Activated naive CD4-positive, alpha-beta T cell (primary cell): ENCODE data around the gene GRPEL2.
A peak's percentile ranks its signal among the peaks of the same experiment; 100 is the strongest.

Experiments used
- DNase-seq, 4 experiments: peaks; one replicate each; lab custom pipeline; 2025; lab: John Stamatoyannopoulos, UW

GRPEL2 gene

GRCh38 chr5:149357370-149358293 is 12.3 kb downstream of the GRPEL2 start, which contains the start of gene PCYOX1L:
PCYOX1L (plus strand) TSS chr5:149358046; CDS start chr5:149358069, 23 bp downstream.
- peak; percentile 81 to 97 (median 90) for DNase-seq

DNA sequence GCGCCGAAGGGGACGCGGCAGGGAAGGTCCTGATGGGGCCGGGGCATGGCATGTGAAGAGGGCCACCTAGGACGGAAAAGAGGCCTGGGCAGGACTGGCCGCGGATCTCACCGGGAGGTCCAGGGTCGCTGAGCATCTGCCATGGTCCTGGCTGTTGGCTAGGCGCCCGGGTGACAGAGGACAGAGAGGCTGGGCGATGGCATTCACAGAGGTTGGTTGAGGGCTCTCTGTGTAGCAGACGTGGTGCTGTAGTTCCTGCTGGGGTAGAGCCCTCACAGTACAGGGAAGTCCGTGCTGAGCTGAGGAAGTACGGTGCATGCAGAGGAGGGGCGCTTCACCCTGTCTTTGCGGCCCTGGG is 13.0 kb downstream of the GRPEL2 start:
- DNase-seq: peak in 1 of 4 experiments; percentile 27

DNA sequence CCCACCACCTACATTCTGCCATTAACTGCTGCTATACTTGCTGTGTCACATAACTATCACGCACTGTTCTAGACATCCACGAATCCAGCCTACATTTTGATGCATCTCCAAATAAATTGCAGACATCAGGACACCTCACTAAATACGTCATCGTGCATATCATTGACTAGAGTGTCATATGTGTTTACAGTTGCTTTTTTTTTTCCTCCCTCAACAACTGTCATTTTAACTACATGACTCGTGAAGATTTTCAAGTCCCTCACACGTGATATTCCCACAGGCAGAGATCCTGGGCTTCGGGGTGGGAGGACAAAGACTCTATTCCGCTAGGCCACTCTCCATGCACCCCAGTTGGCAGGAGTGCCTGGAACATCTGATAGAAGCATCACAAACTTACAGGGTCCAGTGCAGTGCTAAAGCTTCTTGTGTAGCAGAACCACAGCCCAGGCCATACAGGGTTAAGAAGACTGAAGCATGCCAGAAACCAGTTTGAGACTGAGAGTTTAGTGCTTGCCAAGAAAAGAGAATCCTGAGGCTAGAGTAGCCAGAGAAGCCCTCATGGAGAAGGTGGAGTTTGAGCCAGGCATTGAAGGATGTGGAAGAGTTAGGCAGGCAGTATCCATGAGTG is 13.7 kb downstream of the GRPEL2 start:
- no peak for DNase-seq

- no peak for DNase-seq
These were observed 15.0 kb downstream of the GRPEL2 start for GRCh38 chr5:149360272-149360671.

GRCh38 chr5:149362541-149362940 is 17.2 kb downstream of the GRPEL2 start:
- no peak for DNase-seq

GRCh38 chr5:149363358-149363757 is 18.1 kb downstream of the GRPEL2 start:
- no peak for DNase-seq

DNA sequence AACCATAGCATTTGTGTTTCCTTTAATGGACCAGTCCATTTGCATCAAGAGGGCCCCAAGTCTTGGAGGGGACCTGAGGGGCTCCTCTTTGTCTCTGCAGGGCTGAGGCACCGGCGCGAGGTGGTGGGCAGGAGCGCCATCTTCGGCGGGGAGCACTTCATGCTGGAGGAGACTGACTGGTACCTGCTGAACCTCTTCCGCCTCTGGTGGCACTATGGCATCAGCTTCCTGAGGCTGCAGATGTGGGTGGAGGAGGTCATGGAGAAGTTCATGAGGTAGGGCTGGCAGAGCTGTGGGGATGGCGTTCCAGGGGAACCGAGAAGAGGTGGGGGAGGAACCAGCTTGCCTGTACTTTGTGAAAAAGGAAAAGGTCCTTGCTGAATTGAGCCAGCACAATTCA is 18.6 kb downstream of the GRPEL2 start:
- DNase-seq: no peak

- no peak for DNase-seq
These were observed 19.4 kb downstream of the GRPEL2 start for GRCh38 chr5:149364719-149365118.

- DNase-seq: no peak
These were observed 20.1 kb downstream of the GRPEL2 start for GRCh38 chr5:149365418-149365817.

DNA sequence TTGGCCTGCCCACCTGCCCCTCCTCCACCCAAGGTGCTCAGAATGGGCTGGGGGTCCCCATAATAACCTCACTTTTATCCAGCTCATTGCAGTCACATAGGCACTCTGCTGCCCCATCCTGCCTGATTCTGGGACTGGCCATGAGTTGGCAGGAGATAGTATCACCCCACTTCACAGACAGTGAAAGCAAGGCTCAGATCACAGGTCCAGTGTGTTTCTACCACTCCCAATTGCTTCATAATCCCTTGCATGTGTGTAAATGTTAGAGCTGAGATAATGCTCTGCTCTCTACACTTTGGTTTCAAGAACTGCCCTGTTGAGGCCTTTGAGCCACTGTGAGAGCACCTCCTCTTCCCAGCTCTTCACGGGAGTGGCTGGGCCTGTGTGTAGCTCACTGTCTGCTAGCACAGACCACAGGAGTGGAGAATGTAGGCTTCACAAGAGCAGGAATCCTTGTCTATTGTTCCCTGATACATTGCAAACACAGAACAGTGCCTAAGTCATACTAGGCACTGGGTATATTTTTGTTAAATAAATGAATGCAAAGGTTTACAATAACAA is 20.9 kb downstream of the GRPEL2 start:
- no peak for DNase-seq

- peak in 3 of 4 experiments; percentile 8 to 28 (median 26) for DNase-seq
These were observed 22.1 kb downstream of the GRPEL2 start for GRCh38 chr5:149367249-149367971.

DNA sequence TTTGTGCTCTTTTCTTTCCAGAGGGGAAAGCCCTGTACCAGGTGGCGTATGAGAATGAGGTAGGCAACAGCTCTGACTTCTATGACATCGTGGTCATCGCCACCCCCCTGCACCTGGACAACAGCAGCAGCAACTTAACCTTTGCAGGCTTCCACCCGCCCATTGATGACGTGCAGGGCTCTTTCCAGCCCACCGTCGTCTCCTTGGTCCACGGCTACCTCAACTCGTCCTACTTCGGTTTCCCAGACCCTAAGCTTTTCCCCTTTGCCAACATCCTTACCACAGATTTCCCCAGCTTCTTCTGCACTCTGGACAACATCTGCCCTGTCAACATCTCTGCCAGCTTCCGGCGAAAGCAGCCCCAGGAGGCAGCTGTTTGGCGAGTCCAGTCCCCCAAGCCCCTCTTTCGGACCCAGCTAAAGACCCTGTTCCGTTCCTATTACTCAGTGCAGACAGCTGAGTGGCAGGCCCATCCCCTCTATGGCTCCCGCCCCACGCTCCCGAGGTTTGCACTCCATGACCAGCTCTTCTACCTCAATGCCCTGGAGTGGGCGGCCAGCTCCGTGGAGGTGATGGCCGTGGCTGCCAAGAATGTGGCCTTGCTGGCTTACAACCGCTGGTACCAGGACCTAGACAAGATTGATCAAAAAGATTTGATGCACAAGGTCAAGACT is 22.8 kb downstream of the GRPEL2 start:
- no peak for DNase-seq

DNA sequence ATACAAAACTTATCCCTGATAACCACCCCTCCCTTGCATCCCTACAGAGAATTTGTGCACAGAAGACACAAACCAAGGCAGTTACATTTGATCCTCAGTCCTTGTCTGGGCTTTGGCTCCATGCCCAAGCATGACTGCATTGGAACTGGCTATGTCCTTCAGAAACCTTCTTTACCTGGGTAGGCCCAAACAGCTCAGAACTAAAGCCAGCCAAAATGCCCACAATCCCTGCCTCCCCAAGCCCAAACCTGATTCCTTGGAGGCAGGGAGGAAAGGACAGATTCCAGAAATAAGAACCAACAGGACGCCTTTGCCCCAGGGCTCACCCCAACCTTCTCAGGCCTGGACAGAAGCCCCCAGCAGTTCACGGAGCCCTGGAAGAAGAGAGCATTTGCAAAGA is 25.6 kb downstream of the GRPEL2 start:
- no peak for DNase-seq

GRCh38 chr5:149371296-149371962 is 26.1 kb downstream of the GRPEL2 start:
- peak; percentile 21 to 52 (median 34) for DNase-seq

GRCh38 chr5:149372076-149372795 is 26.9 kb downstream of the GRPEL2 start:
- DNase-seq: no peak

- DNase-seq: no peak
These were observed 27.6 kb downstream of the GRPEL2 start for GRCh38 chr5:149372932-149373331.

GRCh38 chr5:149374303-149374702 is 29.0 kb downstream of the GRPEL2 start:
- DNase-seq: no peak

DNA sequence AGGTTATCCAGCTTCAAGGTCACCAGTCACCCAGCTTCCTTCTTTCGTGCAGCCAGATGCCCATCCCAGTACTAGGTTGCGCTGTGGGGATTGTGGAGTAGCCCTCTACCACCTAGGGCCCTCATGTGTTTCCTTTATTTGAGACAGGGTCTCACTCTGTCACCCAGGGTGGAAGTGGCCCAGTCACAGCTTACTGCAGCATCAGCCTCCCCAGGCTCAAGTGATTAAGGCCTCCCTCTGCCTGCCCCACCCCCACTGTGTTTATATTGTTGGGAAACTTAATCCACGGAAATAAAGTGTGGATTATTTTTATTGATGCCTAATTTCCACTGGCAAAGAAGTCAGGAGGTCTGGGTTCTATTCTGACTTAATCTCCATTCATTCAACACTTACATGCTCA is 29.5 kb downstream of the GRPEL2 start:
- no peak for DNase-seq

DNA sequence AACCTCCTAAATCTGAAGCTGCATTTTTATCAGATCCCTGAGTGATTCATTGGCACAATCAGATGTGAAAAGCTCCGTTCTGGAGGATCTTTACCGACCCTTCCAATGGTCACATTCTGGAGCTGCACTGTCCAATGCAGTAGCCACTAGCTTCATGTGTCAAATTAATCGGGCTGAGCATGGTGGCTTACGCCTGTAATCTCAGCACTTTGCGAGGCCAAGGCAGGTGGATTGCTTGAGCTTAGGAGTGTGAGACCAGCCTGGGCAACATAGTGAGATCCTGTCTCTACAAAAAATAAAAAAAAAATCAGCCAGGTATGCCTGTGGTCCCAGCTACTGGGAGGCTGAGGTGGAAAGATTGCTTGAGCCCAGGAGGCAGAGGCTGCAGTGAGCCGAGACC is 30.1 kb downstream of the GRPEL2 start:
- DNase-seq: no peak

DNA sequence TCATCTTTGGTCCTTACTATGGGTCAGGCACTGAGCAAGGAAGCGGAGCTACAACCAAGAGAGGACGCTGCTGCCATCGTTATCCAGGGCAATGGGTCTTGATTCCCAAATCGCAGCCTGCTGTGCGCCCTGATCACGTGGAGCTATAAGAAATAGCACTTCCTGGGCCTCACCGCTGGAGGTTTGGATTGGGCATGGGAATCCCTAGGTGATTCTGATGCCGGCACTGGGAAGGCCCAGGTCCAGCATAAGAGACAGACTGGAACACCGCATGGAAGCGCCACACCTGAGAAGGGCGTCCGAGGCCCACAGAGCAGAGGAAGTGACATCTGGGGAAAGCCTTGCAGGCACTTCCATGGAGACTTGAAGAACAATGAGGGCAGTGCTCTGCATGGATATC is 30.8 kb downstream of the GRPEL2 start:
- no peak for DNase-seq
